Thymus (tissue), 11 donors: ENCODE measurements around the gene MOB3A. TPM values are rescaled to one million over a fixed set of nuclear protein-coding genes. Genes with fewer than 3 reads are reported as not detected.

ENCODE experiments used
- DNase-seq, 9 donors: peaks; one replicate each; pipeline ENCODE4 v3.0.0-alpha.2; 2013; ENCODE audit warnings: low spot score in 9 of 9, low read depth in 6 of 9, missing footprints in 1 of 9
- H3K27ac ChIP-seq, 2 donors: one replicate each; pipeline ENCODE4 v1.5.1; 2013; ENCODE audit warnings: control low read depth in 1 of 2, low read depth in 1 of 2, low read length in 1 of 2, mild to moderate bottlenecking in 1 of 2, moderate library complexity in 1 of 2
- H3K27me3 ChIP-seq, 2 donors: one replicate each; pipeline ENCODE4 v1.5.1; 2013; ENCODE audit warnings: low read length in 1 of 2; ENCODE audit not compliant: control insufficient read depth in 2 of 2, insufficient read depth in 1 of 2
- H3K36me3 ChIP-seq, 2 donors: one replicate each; pipeline ENCODE4 v1.5.1; 2013; ENCODE audit warnings: low read length in 1 of 2, mild to moderate bottlenecking in 1 of 2, moderate library complexity in 1 of 2; ENCODE audit not compliant: control insufficient read depth in 2 of 2, insufficient read depth in 2 of 2
- H3K4me1 ChIP-seq, 2 donors: one replicate each; pipeline ENCODE4 v1.5.1; 2013; ENCODE audit warnings: low read length in 2 of 2; ENCODE audit not compliant: control insufficient read depth in 2 of 2, insufficient read depth in 2 of 2
- H3K4me3 ChIP-seq, 2 donors: one replicate each; pipeline ENCODE4 v1.5.1; 2013; ENCODE audit warnings: low read length in 2 of 2, control low read depth in 1 of 2, mild to moderate bottlenecking in 1 of 2
- H3K9me3 ChIP-seq, 2 donors: one replicate each; pipeline ENCODE4 v1.5.1; 2013; ENCODE audit warnings: low read length in 1 of 2, mild to moderate bottlenecking in 1 of 2; ENCODE audit not compliant: control insufficient read depth in 2 of 2, insufficient read depth in 1 of 2
- WGBS: extraction: QIAGEN DNeasy Blood & Tissue Kit; methylation state at CpG from one replicate; pipeline ENCODE4 v1.1.7; 2013; 5-methylcytosine and 5-hydroxymethylcytosine counted together
- polyA plus RNA-seq: library from polyadenylated mRNA; stranded (reverse); fragments of 200-250 nt; gene quantifications from one replicate; pipeline ENCODE4 v1.2.3, GENCODE V29; 2013
- total RNA-seq: library from RNA; stranded (reverse); fragments of 120-200 nt; gene quantifications from one replicate; pipeline ENCODE4 v1.2.4, GENCODE V29; 2013
- donor health status: healthy.

Gene MOB3A
- total and polyA plus RNA-seq, 2 donors, result 20.0 to 29.7 TPM

- peak overlapping the region in 1 of 2 donors; percentile 15 for H3K27ac ChIP-seq
- H3K36me3 ChIP-seq, result peaks cover 59 to 69% of the 10 kb centered on the region in 2 donors
- peaks cover 18 to 50% of the 10 kb centered on the region in 2 donors for H3K4me1 ChIP-seq
- H3K9me3 ChIP-seq, result peaks cover 0 to 3% of the 10 kb centered on the region in 2 donors
- H3K27me3 ChIP-seq, result no peaks in the 10 kb centered on the region
- no peak for DNase-seq
- H3K4me3 ChIP-seq, result no peak overlapping the region
- WGBS, result 92% methylated on average over 23 of the region's 23 CpGs
Measured at GRCh38 chr19:2080336-2080988, 15.7 kb downstream of the MOB3A start.

- Histone ChIP-seq H3K4me1 (peaks cover 15 to 44% of the 10 kb centered on the region in 2 donors), H3K4me3 (no peak overlapping the region), H3K27me3 (no peaks in the 10 kb centered on the region), H3K9me3 (no peaks in the 10 kb centered on the region), H3K36me3 (peaks cover 65 to 72% of the 10 kb centered on the region in 2 donors), H3K27ac (no peak overlapping the region)
- 93% methylated on average over 23 of the region's 23 CpGs for WGBS
- DNase-seq, result no peak
Measured at GRCh38 chr19:2079865-2080301, 16.2 kb downstream of the MOB3A start.

GRCh38 chr19:2079076-2079864, 16.9 kb downstream of the MOB3A start:
- Histone ChIP-seq H3K4me3 (no peak overlapping the region), H3K27ac (no peak overlapping the region), H3K4me1 (peaks cover 14 to 38% of the 10 kb centered on the region in 2 donors), H3K36me3 (peaks cover 67 to 77% of the 10 kb centered on the region in 2 donors), H3K27me3 (no peaks in the 10 kb centered on the region), H3K9me3 (no peaks in the 10 kb centered on the region)
- DNase-seq, result no peak
- WGBS, result 96% methylated on average over 32 of the region's 32 CpGs

DNA sequence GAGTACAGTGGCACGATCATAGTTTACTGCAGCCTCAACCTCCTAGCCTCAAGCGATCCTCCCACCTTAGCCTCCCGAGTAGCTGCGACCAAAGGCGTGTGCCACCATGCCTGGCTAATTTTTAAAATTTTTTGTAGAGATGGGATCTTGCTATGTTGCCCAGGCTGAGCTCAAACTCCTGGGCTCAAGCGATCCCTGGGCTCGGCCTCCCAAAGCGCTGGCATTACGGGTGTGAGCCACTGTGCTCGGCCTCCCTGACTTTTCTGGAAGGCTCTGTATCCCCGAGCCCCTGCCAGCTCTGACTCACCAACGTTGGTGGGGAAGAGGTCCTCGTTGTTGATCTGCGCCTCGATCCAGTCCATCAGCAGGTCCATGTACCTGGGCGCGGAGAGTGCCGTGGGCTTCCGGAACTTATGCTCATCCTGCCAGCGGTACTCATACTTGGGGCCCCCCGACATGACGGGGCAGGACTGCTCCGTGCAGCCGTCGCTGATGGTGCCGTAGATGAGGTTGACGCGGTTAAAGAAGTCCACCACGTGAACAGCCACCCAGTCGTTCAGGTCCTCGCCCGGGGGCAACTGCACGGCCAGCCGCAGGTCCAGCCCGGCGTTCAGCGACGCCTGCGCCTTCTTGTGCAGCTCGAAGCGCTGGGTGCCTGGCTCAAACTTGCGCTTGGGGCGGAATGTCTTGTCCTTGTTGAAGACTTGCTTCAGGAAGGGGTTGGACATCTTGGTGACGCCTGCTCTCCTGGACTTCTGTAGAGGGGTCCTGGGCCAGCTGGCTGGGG, 18.1 kb downstream of the MOB3A start:
- Histone ChIP-seq H3K27me3 (no peaks in the 10 kb centered on the region), H3K4me3 (no peak overlapping the region), H3K9me3 (peaks cover 0 to 3% of the 10 kb centered on the region in 2 donors), H3K4me1 (peaks cover 11 to 26% of the 10 kb centered on the region in 2 donors), H3K27ac (no peak overlapping the region), H3K36me3 (peaks cover 73 to 89% of the 10 kb centered on the region in 2 donors)
- WGBS, result 98% methylated on average over 44 of the region's 44 CpGs
- DNase-seq, result no peak

DNA sequence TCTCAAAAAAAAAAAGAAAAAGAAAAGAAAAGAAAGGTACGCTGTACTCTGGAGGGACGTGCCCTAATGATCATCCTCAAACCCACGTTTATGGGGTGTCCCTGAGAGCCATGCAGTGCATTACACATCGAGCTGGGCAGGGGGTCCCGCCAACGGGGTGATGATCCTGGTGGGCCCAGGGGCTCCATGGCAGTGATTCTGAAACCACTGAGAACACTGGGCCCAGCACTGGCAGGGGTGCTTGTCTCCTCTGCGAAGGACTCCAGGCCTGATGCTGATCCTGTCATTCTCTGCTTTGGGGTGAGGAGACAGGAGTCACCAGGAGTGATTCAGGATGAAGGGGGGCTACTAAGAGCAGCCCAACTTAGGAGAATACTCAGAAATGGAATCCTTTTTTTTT, 18.7 kb downstream of the MOB3A start:
- H3K27me3 ChIP-seq, result no peaks in the 10 kb centered on the region
- H3K9me3 ChIP-seq, result peaks cover 0 to 3% of the 10 kb centered on the region in 2 donors
- 97% methylated on average over 7 of the region's 7 CpGs for WGBS
- DNase-seq, result no peak
- peaks cover 7 to 20% of the 10 kb centered on the region in 2 donors for H3K4me1 ChIP-seq
- peaks cover 77 to 90% of the 10 kb centered on the region in 2 donors for H3K36me3 ChIP-seq
- no peak overlapping the region for H3K27ac ChIP-seq
- no peak overlapping the region for H3K4me3 ChIP-seq

DNA sequence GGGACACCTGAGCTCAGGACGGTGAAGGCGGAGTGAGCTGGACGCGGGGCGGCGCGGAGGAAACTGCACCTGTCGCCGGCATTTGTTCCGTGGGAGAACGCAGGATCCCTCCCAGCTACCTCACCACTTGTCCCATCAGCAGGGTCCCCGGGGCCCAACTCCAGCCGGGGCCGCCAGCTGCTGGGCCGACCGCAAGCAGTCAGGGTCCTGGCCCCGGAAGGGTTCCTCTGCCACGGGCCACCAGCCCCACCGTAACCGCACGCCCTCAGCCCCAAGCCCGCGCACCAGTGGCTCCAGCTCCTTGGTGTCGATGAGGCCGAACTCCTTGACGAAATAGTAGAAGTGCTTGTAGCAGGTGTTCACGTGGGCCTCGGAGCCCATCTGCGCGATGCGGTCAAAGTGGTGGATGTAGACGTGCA, 19.6 kb downstream of the MOB3A start:
- H3K9me3 ChIP-seq, result peaks cover 0 to 3% of the 10 kb centered on the region in 2 donors
- no peak for DNase-seq
- H3K27ac ChIP-seq, result no peak overlapping the region
- no peak overlapping the region for H3K4me3 ChIP-seq
- peaks cover 0 to 11% of the 10 kb centered on the region in 2 donors for H3K4me1 ChIP-seq
- H3K27me3 ChIP-seq, result no peaks in the 10 kb centered on the region
- WGBS, result 98% methylated on average over 32 of the region's 32 CpGs
- peaks cover 82 to 89% of the 10 kb centered on the region in 2 donors for H3K36me3 ChIP-seq

DNA sequence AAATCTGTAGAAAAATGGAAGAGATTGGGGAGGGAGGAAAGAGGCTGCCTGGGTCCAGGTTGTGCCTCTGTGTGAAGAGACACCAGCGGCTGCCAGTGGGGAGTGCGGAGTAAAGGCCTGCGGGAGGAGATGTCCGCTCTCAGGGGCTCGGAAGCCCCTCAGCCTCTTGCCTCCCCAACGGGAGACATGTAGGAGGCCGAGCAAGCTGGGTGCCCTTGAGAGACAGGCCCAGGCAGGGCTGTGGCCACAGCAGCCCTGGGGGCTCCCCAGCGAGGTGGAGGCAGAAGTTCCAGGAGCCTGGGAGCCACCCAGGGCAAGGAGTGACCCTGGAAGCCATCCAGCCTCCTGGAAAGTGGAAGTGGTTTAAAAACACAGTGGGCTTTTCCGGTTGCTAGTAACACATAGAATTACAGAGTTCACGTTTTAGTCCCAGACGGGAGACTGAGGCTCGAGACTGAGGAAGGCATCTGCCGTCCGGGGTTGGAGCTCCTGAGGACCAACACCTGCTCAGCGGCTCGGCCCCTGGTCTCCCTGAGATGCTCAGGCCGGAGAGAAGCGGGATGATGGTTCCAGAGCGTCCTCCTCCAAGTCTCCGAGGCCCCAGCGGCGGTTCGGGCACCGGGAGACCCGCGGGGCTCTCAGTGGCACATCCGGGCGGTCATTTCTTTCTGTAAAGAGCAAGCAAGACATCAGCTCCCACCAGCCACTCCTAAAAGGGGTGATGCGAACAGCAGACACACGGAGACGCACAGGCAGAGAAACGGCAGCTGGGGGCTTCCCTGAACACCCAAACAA, 23.2 kb downstream of the MOB3A start:
- peaks cover 6 to 7% of the 10 kb centered on the region in 2 donors for H3K4me1 ChIP-seq
- no peak for DNase-seq
- no peak overlapping the region for H3K4me3 ChIP-seq
- no peak overlapping the region for H3K27ac ChIP-seq
- WGBS, result 96% methylated on average over 32 of the region's 32 CpGs
- H3K27me3 ChIP-seq, result no peaks in the 10 kb centered on the region
- H3K36me3 ChIP-seq, result peaks cover 60 to 64% of the 10 kb centered on the region in 2 donors
- peaks cover 0 to 3% of the 10 kb centered on the region in 2 donors for H3K9me3 ChIP-seq

DNA sequence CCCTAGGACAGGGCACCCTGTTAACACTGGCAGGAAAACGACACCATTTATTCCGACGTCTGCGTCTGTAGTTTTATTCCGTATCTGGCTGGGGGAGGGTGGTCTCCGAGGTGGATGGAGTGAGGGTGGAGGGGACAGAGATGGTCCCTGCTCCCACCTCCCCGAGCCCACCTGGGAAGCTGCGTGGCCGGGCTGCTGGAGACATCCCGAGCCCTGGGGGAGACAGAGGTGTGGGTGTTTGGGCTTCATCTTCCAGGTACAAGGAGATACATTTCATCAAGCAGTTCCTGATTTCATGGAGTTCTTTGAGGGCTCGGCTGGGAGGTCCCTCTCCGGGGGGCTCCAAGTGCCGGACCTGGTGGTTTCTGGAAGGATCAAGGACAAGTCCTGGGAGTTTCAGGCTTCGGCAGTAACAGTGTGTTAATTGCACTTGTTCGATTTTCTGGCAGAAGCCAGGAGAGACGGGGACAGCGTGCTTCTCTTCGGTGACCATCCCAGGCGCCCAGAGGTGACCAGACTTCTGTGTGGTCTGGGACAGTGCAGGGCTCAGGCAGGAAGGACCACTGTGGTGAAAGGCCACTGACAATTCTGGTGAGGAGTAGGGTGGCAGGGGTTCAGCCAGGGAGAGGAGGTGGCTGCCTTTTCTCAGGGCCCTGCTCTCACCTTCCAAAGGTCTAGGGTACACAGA, 25.0 kb downstream of the MOB3A start:
- Histone ChIP-seq H3K36me3 (peaks cover 42 to 47% of the 10 kb centered on the region in 2 donors), H3K27me3 (no peaks in the 10 kb centered on the region), H3K9me3 (peaks cover 0 to 3% of the 10 kb centered on the region in 2 donors), H3K4me1 (peaks cover 6 to 7% of the 10 kb centered on the region in 2 donors), H3K4me3 (no peak overlapping the region), H3K27ac (no peak overlapping the region)
- 97% methylated on average over 19 of the region's 19 CpGs for WGBS
- DNase-seq, result no peak
